Osteoblast (primary cell): Measurements from ENCODE around the gene DLL3. TPM values are rescaled to one million over a fixed set of nuclear protein-coding genes. Genes with fewer than 3 reads are reported as not detected.
"Not testable (repeated sequence)": the region's sequence is repeated elsewhere in the genome, so short reads cannot be mapped to it uniquely, and the experiment has no call there.

ENCODE experiments used
- DNase-seq: peaks from one replicate; pipeline ENCODE4 v3.0.0; 2011; ENCODE audit warnings: low spot score, mixed read lengths; ENCODE audit not compliant: insufficient read length; ENCODE audit errors: missing footprints
- H2AFZ ChIP-seq: 2 replicates; pipeline ENCODE4 v1.6.0; 2011; ENCODE audit warnings: mild to moderate bottlenecking, low read length
- H3K27ac ChIP-seq: 2 replicates; pipeline ENCODE4 v1.5.1; 2011; ENCODE audit warnings: mild to moderate bottlenecking, low read depth, low read length, moderate library complexity
- H3K27me3 ChIP-seq: 2 replicates; pipeline ENCODE4 v1.6.0; 2012; ENCODE audit warnings: mild to moderate bottlenecking, control low read depth, inconsistent platforms, low read length, moderate library complexity; ENCODE audit not compliant: insufficient read depth
- H3K36me3 ChIP-seq: 2 replicates; pipeline ENCODE4 v1.5.1; 2011; ENCODE audit warnings: mild to moderate bottlenecking, low read length, control low read depth, moderate library complexity; ENCODE audit not compliant: insufficient read depth
- H3K4me1 ChIP-seq: 2 replicates; pipeline ENCODE4 v1.5.1; 2011; ENCODE audit warnings: mild to moderate bottlenecking, low read length, control low read depth, moderate library complexity; ENCODE audit not compliant: insufficient read depth
- H3K4me2 ChIP-seq: 2 replicates; pipeline ENCODE4 v1.6.0; 2011; ENCODE audit warnings: mild to moderate bottlenecking, low read length; ENCODE audit not compliant: insufficient read depth
- H3K4me3 ChIP-seq: fragments of 200-600 bp; sonication (generic); 3 replicates; pipeline ENCODE4 v1.5.1; 2012; ENCODE audit warnings: mild to moderate bottlenecking, low read length, inconsistent platforms; ENCODE audit not compliant: insufficient read depth
- H3K79me2 ChIP-seq: 2 replicates; pipeline ENCODE4 v1.6.0; 2012; ENCODE audit warnings: mild to moderate bottlenecking, low read length, control low read depth, inconsistent platforms; ENCODE audit not compliant: insufficient read depth
- H3K9me3 ChIP-seq: 2 replicates; pipeline ENCODE4 v1.5.1; 2011; ENCODE audit warnings: low read depth, low read length, control low read depth
- H4K20me1 ChIP-seq: 2 replicates; pipeline ENCODE4 v1.6.0; 2012; ENCODE audit warnings: mild to moderate bottlenecking, low read length, control low read depth; ENCODE audit not compliant: insufficient read depth
- total RNA-seq: library from RNA; depleted of rRNA; stranded (reverse); fragments of >200 nt; gene quantifications from 2 replicates; pipeline ENCODE4 v1.2.3, GENCODE V29; 2012
- TF ChIP-seq, protein P1 (sequence below): IDR thresholded peaks from 2 replicates; pipeline ENCODE4 v1.5.1; 2011; ENCODE audit warnings: mild to moderate bottlenecking, low read depth, low read length, moderate library complexity; ENCODE audit errors: extremely low read depth

The DLL3 gene, protein sequence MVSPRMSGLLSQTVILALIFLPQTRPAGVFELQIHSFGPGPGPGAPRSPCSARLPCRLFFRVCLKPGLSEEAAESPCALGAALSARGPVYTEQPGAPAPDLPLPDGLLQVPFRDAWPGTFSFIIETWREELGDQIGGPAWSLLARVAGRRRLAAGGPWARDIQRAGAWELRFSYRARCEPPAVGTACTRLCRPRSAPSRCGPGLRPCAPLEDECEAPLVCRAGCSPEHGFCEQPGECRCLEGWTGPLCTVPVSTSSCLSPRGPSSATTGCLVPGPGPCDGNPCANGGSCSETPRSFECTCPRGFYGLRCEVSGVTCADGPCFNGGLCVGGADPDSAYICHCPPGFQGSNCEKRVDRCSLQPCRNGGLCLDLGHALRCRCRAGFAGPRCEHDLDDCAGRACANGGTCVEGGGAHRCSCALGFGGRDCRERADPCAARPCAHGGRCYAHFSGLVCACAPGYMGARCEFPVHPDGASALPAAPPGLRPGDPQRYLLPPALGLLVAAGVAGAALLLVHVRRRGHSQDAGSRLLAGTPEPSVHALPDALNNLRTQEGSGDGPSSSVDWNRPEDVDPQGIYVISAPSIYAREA
- total RNA-seq: under 0.01 TPM in 1 of 2 replicates, not detected in the other

DNA sequence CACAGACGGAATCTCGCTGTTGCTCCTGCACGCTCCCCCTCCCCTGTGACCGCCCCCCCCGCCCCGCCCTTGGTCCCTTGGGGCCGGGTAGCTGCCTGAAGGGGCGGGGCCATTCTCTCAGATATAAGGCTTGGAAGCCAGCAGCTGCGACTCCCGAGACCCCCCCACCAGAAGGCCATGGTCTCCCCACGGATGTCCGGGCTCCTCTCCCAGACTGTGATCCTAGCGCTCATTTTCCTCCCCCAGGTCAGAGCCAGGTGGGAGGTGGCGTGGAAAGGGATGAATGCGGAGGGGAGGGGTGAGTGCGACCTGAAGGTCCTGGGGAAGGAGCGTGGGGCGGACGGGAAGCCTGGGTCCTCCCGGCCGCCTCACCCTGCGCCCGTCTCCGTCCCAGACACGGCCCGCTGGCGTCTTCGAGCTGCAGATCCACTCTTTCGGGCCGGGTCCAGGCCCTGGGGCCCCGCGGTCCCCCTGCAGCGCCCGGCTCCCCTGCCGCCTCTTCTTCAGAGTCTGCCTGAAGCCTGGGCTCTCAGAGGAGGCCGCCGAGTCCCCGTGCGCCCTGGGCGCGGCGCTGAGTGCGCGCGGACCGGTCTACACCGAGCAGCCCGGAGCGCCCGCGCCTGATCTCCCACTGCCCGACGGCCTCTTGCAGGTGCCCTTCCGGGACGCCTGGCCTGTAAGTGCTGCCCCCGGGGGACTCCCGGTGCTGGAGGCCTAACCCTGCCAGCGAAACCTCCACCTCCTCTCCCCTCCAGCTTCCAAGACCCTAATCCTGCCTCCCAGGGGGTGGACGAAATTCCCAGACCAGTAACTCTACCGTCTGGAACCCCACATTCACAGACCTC lies at the start of gene DLL3:
TSS of gene DLL3 (plus strand) at position 150 of the 845 bp plus-strand sequence. CDS start at position 178, 28 bp downstream.
- no peaks in the 10 kb centered on the region for H4K20me1 ChIP-seq
- H3K27me3 ChIP-seq: peaks cover 56% of the 10 kb centered on the region
- peak within 1 kb of the TSS; percentile 46 for H3K4me3 ChIP-seq
- H3K36me3 ChIP-seq: no peaks in the 10 kb centered on the region
- TF ChIP-seq, protein P1, sequence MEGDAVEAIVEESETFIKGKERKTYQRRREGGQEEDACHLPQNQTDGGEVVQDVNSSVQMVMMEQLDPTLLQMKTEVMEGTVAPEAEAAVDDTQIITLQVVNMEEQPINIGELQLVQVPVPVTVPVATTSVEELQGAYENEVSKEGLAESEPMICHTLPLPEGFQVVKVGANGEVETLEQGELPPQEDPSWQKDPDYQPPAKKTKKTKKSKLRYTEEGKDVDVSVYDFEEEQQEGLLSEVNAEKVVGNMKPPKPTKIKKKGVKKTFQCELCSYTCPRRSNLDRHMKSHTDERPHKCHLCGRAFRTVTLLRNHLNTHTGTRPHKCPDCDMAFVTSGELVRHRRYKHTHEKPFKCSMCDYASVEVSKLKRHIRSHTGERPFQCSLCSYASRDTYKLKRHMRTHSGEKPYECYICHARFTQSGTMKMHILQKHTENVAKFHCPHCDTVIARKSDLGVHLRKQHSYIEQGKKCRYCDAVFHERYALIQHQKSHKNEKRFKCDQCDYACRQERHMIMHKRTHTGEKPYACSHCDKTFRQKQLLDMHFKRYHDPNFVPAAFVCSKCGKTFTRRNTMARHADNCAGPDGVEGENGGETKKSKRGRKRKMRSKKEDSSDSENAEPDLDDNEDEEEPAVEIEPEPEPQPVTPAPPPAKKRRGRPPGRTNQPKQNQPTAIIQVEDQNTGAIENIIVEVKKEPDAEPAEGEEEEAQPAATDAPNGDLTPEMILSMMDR: no peak
- H3K79me2 ChIP-seq: no peaks in the 10 kb centered on the region
- no peak within 1 kb of the TSS for H3K27ac ChIP-seq
- H3K4me1 ChIP-seq: peaks cover 5% of the 10 kb centered on the region
- DNase-seq: peak; percentile 68
- H3K4me2 ChIP-seq: peak within 1 kb of the TSS; percentile 66
- H2AFZ ChIP-seq: peak within 1 kb of the TSS; percentile 56
- no peaks in the 10 kb centered on the region for H3K9me3 ChIP-seq

DNA sequence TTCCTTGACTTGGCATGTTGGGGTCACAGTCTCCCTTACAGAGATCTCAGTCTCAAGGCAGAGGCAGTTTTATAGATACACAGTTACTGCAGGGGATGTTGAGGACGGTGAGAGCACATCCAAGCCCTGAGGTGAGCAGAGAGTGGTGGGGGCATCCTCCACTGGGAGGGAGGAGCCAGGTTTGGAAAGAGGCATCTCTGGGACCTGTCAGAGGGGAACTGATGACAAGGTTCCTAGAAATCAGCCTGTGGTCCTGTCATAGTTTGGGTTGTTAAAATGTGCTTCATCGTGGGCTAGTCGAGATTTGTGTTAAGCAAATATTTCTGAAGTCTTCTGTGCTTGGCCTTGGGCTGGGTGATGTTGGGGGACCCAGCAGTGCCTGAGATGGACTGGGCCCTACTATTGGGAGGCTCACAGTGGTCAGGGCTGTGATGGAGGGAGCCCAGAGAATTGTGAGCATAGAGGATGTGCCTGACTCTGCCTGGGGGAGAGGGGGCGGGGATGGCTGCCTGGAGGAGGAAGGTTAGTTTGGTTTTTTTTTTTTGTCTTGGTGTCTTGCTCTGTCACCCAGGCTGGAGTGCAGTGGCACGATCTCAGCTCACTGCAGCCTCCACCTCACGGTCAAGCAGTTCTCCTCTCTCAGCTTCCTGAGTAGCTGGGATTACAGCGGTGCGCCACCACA lies 49.5 kb upstream of the DLL3 start:
- peaks cover 29% of the 10 kb centered on the region for H3K36me3 ChIP-seq
- TF ChIP-seq, protein P1: no peak

DNA sequence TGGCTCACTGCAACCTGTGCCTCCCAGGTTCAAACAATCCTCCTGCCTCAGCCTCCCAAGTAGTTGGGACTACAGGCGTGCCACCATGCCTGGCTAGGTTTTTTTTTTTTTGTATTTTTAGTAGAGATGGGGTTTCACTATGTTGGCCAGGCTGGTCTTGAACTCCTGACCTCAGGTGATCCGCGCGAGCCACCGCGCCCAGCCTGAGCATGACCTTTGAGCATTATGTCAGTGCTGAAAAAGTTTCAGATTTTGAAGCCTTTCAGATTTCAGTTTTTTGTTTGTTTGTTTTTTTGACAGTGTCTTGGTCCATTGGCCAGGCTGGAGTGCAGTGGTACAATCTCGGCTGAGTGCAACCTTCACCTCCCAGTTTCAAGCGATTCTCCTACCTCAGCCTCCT lies 47.5 kb upstream of the DLL3 start:
- H3K4me1 ChIP-seq: peaks cover 22% of the 10 kb centered on the region
- H3K36me3 ChIP-seq: peaks cover 36% of the 10 kb centered on the region
- not testable (repeated sequence) for H2AFZ ChIP-seq, H3K4me3 ChIP-seq, H3K27ac ChIP-seq, DNase-seq, H3K9me3 ChIP-seq, H3K4me2 ChIP-seq, H3K27me3 ChIP-seq
- H4K20me1 ChIP-seq: peaks cover 69% of the 10 kb centered on the region
- peaks cover 92% of the 10 kb centered on the region for H3K79me2 ChIP-seq

More for the DNA sequence above, 49.5 kb upstream of the DLL3 start:
- no peak overlapping the region for H3K4me2 ChIP-seq
- H3K27ac ChIP-seq: no peak overlapping the region
- H3K27me3 ChIP-seq: no peaks in the 10 kb centered on the region
- DNase-seq: peak; percentile 37
- H3K9me3 ChIP-seq: no peaks in the 10 kb centered on the region
- no peak overlapping the region for H2AFZ ChIP-seq
- H3K79me2 ChIP-seq: peaks cover 97% of the 10 kb centered on the region
- peaks cover 63% of the 10 kb centered on the region for H4K20me1 ChIP-seq
- peaks cover 24% of the 10 kb centered on the region for H3K4me1 ChIP-seq
- no peak overlapping the region for H3K4me3 ChIP-seq

DNA sequence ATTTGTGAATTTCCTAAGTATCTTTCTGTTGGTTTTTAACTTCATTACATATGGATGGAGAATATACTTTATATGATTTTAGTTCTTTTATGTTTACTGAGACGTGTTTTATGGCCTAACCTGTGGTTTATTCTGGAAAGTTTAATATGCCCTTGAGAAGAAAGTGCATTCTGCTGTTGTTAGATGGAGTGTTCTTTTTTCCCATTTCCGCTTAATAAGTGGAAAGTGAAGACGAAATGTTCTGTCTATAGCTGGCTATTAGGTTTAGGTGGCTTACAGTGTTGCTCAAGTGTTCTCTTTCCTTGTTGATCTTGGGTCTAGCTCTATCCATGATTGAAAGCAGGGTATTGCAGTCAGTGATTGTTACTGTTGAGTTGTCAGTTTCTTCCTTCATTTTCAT lies 35.3 kb upstream of the DLL3 start:
- DNase-seq: no peak
- Histone ChIP-seq H4K20me1 (peaks cover 24% of the 10 kb centered on the region), H3K27me3 (no peaks in the 10 kb centered on the region), H3K9me3 (no peaks in the 10 kb centered on the region), H3K4me3 (no peak overlapping the region), H3K4me1 (no peaks in the 10 kb centered on the region), H2AFZ (no peak overlapping the region), H3K4me2 (no peak overlapping the region), H3K27ac (no peak overlapping the region), H3K36me3 (peaks cover 80% of the 10 kb centered on the region), H3K79me2 (peaks cover 37% of the 10 kb centered on the region)
- TF ChIP-seq, protein P1: no peak
